DMS153 treated with DMSO at 0.1 percent for 48 hours (cell line): ENCODE data around the gene CABP7.
A peak's percentile ranks its signal among the peaks of the same experiment; 100 is the strongest.

Experiments used
- DNase-seq: peaks from one replicate; lab custom pipeline; 2025; ENCODE audit not compliant: unreplicated experiment; lab: John Stamatoyannopoulos, UW

CABP7 gene

DNA sequence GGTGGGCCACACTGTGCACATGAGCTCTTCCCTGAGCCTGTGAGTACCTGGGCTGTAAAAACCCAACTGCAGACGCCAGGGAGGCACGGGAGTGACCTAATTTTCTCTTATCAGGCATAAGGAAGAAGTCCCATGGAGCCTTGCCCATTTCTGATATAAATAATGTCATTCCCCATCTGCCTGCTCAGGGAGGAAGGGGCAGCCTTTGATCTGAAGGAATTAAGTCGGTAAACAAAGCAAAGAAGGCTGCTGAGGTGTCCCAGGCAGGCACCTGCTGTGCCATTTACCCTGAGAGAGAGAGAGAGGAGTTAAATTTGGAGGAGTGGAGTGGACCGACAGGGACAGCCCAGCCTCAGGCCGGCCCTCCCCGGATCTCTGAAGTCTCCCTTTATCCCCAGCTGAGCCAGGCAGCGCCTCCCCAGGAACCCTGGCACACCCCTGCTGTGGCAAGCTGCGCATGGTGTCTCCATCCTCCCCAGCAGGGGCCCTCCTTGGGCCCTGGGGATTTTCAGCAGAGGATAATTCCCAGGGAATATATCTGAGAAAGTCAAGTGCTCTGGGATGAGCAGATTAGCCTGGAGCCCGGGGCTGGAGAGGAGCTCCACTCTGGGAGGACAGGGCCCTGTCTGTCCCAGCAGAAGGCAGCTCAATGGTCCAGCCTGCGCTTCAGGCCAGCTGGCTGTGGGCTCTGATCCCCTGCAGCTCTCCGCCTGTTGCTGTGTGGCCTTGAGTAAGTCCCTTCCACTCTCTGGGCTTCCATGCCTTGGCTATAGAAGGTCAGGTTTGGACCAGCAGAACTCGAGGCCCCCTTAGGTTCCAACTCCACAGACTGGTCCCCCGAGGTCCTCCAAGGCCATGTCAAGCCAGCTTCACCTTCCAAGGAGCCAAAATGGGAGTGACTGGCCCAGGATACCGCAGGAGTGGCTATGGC is 17.5 kb upstream of the CABP7 start:
- peak; percentile 64 for DNase-seq

DNA sequence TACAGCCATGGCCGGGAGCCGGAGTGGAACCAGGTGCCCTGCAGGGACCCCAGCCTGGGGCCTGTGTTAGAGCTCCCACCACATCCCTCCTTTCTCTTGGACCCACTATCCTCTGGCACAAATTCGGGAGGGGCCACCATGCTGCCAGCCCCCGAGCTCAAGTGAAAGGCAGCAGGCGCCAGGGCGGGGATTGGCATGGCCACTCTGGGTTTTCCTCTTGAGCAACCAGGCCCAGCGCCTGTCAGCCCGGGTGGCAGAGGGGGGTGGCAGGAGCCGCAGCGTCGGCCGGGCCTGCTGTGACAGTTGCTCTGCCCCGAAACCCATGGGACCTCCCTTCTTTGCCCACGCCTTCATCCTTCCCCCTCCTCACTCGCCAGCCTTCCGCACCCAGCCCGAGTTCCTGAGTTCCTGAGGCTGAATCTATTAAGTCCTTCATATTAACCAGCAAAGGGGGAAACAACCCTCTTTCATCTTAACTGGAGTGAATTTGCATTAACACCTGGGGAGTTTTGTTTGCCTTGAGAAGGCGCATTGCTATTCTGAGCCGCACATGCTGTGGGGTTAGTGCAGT is 16.8 kb upstream of the CABP7 start:
- peak; percentile 68 for DNase-seq

DNA sequence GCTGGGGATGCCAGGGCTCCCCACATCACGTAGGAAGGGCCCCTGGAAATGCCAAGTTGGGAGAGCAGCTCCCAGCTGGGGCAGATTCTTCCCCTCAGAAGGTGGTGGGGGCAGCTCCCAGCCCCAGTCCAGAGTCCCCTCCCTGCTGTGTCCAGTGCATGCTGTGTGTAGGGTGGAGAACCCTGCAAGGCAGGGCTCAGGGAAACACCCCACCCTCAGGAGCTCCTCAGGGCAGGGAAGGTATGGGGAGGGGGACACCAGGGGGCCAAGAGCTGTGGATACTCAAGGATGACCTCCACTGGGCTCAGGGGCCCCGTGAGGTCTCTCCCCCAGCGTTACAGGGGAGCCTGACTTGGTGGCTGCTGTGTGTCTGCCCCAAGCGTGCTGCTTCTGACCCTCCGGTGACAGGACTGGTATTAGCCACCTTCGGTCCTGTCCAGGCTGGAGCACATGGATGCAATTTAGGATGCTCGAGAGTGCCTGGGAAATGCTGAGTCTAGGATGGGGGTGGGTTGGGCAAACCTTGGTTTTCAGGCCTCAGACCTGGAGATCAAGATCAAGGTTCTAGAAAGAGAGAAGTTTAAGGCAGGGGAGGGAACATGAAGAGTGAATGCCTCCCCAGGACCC is 16.1 kb upstream of the CABP7 start:
- DNase-seq = no peak

DNA sequence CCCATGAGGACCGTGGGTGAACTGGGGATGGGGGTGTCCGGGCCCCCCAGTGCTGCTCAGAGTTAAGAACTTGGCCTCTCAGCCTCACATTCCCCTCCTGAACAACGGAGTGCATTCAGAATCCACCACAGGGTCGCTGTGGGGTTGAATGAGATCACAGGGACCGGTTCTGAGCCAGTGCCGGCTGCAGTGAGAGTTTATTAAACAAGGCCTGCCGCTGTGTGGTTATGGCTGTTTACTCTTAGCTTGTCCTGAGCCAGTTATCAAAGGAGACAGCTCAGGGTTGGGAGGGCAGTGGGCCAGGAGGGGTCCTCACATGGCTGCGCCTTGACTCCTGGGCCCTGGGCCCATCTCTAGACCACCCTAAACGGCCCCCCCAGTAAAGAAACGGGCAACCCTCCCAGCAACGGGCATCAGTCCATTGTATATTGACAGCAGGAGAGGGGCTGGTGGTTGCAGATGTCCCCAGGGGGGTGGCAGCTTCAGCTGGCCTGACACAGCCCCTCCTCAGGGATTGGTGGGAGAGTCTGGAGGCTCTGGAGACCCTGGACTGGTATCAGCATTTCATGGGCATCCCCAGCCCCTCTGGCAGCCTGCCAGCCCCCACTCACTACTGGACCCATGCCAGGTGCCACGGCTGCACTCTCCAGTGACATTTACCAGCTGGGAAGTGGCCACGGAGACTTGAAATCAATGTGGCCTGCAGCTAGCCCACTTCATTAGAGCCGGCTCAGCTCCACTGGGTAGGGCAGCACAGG is 15.1 kb upstream of the CABP7 start:
- peak; percentile 50 for DNase-seq

DNA sequence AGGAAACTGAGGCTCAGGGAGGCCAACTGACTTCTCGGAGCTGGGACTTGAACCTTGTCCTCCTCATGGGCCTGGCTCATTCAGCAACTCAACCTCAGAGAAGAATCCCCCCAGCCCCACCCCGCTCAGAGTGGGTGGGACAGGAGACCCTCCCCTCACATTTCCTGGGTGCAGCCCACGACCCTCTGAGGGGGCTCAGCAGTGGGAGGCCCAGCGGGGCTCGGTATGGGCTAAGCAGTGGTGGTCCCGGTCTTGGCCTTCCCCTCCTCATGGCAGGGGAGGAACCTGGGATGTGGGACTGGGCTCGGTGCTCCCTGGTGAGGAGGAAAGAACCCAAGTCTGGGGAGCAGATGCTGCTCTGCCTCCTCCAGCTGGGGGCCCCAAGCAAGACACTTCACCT is 14.2 kb upstream of the CABP7 start:
- no peak for DNase-seq

DNA sequence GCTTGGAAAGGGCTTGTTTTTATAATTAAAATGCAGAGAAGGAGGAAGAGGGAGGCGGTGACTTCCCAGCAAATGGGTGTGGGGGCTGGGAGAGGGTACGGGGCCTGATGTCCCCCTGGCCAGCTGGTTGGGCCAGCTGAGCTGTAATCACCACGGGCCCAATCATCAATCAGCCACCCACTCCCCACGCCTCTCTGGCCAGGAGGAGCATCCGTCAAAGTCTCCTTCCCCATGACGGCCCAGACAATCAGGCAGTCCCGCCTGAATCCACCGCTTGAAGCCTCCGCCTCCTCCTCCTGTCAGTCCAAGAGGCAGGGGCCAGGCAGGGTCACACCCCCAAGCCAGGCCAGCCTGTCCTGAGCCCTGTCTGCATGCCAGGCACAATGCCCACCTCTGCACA is 13.3 kb upstream of the CABP7 start:
- no peak for DNase-seq

DNA sequence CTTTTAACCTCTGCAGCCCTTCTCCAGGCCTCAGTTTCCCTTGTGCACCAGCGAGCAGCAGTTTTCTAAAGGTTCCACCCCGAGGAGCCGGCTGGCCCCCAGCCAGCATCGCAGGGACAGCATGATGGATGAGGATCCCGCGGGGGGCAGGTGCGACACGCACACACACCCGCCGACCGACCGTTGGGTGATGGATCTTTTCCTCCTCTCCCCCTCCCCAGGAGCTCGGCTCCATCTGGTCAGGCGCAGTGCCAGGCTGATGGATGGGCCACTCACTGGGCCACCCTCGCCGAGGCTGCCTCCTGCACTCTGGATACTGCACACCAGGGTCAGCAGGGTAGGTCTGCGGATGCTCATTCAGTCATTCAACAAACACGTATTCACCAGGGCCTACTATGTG is 12.8 kb upstream of the CABP7 start:
- no peak for DNase-seq

DNA sequence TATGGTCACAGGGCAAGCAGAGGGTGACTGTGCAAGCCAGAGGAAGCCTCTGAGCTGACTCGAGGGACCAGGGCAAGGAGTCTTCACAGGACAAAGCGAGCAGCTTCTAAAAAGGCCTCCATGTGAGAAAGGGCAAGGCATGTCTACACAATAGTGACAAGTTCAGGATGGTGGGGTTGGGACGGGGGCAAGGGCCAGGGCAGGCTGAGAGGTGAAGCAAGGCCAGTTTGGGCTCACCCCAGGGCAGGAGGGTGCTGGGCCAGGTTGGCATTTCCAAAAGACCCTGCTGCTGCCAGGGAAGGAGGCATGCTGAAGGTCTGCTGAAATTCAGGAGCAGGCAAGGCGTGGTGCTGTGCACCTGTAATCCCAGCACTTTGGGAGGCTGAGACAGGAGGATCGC is 12.3 kb upstream of the CABP7 start:
- no peak for DNase-seq

DNA sequence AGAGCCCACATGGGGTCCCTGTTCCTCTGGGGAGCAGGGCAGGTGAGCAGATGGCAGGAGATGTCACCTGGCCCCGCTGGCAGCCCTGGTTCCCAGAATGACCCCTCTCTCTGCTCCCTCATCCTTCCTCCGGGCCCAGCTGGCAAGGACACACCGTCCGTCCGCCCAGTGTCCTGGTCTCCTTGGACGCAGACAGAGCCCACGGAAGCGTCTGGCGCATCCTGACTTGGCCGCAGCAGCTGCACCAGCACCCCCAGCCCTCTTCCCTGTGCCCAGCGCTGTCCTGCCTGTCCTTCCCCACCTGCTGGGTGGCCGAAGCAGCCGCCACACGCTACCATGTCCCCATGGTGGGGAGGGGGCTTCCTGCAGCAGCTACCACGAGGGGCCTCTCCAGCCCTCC is 9.6 kb upstream of the CABP7 start:
- no peak for DNase-seq

DNA sequence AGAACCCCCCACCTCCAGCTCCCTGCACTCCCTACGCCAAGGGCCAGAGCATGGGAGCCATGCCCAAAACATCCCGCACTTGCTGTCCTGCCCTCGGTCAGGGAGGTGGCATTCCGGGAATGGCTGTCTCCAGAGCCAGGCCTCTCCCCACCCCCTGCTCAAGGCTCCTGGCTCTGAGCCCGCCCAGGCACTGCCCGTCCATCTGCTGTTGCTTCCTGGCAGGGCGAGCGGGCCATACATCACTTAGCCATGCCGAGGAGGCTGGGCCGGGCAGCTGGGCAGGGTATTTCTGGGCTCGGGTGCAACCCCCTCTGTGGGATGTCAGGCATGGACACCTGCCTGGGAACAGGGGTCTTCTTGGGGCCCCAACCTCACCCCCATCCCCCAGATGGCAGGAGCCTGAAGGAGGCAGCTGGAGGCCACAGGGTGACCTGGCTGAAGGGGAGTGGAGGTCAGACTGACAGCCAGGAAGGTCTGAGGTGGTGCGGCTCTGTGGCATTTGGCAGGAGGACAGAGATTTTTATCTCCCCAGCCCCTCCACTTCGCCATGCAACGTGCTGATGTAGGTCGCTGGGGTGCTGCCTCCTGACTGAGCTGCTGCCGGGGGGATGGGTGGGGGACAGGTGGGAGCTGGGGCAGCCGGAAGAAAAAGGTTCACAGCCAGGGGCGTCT is 8.7 kb upstream of the CABP7 start:
- no peak for DNase-seq

DNA sequence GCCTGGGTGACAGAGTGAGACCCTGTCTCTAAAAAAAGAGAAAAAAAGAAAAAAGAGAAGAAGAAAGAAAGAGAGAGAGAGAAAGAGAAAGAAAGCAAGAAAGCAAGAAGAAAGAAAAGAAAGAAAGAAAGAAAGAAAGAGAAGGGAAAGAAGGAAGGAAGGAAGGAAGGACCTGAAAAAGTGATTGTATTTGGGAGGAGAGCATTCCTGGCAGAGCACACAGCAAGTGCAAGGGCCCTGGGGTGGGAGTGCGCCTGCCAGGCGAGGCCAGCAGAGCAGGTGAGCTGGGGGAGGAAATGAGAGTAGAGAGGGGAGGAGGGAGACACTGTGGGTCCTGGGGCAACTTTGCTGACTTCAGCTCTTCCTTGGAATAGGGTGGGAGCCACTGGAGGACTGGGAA is 7.7 kb upstream of the CABP7 start:
- DNase-seq = no peak

DNA sequence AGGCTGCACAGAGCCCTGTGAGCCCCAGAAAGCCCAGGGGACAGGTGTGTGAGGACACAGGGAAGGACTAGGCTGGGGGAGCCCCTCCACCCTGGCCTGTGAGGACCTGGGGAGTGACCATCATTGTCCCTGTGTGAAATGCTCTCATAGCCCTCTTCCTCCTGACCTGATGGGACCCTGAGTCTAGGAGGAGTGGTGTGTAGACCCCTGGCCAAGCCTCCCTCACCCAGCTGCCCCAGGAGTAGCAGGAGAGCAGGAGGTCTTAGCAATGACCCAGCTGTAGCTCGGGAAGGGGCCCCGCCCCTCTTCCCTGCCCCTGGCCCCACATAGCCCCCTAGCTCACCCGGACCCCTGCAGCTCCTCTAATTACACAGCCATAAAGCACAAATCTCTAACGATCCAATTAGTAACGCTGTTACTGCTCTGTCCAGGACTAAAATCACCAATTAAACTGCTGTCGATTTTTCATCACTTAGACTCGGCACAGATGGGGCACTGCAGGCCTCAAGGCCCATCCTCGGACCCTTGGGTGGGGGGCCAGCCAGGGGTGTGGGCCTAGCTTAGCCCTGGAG is 6.6 kb upstream of the CABP7 start:
- DNase-seq = no peak

DNA sequence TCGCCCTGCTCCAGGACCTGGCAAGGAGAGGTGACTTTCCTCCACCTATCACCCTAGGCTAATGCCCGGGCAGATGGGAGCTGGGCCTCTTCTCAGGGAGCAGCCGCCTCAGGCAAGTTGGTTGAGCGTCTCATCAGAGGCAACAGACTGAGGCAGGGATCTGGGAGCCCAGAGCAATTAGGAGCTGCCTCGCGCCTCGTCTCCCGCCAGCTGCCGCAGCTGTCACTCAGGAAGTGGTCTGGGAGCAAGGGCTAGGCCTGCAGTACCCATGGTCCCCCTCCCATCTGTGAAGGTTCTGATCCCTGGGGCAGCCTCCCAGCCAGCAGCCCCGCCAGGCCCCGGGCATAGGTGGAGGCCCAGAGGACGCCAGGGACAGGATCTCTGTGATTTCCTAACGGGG is 4.6 kb upstream of the CABP7 start:
- DNase-seq = peak; percentile 40

DNA sequence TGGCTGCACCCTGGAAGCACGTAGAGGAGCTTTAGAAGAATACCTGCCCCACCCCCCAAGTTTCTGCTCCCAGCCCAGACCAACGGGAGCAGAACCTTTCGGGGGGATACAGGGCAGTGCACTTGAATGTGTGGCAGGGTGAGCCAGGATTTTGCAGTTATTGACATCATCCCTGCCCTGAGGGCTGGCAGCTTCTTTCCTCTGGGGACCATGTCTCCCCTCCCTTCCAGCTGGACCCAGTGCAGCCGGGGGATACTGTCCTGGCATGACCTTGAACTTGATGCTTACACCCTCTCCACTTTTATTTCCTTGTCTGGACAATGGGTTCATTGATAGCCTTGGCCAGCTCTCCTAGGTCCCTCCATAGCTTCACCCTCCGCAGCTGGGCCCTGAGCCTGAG is 4.1 kb upstream of the CABP7 start:
- DNase-seq = no peak

DNA sequence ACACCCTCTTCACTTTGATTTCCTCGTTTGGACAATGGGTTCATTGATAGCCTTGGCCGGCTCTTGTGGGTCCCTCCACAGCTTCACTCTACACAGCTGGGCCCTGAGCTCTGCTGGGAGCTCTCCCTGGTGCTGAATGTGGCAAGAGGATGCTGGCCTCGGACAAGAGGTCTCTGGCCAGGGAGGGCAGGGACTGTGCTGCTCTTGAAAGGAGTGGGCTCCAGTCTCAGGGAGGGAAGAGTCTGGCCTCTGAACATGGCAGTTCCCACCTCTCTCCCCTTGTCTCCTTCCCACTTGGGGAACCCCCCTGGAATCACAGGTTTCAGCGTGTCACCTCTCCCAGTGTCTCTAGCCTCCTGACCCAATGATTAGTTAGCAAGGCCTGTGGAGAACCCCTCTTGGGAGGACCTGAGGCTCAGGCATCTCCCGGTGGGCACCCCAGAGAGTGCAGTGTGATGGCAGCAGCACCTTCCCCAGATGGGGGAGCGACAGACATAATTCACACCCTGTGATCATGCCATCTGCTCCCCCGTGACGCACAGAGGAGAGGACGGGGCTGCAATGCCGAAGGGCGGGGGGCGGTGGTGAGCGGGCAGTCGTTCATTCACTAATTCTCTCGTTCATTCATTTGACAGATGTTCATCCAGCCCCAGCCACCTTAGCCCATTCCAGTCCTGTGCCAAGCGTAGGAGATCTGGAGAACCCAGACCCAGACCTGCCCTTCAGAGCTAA is 2.8 kb upstream of the CABP7 start:
- DNase-seq = no peak

DNA sequence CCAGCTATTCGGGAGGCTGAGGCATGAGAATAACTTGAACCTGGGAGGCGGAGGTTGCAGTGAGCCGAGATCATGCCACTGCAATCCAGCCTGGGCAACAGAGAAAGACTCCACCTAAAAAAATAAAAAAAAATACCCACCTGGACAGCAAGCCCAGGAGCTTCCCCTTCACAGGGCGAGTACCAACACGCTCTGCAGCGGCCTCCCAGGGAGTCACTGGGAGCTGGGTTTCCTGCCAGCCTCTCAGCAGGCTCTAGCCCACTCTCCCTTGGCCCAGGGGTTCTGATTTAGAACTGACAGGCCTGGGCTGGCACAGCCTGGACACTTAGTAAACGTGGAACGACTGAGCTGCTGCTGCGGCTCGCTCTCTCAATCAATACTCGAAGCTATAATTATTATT is 2.0 kb upstream of the CABP7 start:
- peak; percentile 50 for DNase-seq

DNA sequence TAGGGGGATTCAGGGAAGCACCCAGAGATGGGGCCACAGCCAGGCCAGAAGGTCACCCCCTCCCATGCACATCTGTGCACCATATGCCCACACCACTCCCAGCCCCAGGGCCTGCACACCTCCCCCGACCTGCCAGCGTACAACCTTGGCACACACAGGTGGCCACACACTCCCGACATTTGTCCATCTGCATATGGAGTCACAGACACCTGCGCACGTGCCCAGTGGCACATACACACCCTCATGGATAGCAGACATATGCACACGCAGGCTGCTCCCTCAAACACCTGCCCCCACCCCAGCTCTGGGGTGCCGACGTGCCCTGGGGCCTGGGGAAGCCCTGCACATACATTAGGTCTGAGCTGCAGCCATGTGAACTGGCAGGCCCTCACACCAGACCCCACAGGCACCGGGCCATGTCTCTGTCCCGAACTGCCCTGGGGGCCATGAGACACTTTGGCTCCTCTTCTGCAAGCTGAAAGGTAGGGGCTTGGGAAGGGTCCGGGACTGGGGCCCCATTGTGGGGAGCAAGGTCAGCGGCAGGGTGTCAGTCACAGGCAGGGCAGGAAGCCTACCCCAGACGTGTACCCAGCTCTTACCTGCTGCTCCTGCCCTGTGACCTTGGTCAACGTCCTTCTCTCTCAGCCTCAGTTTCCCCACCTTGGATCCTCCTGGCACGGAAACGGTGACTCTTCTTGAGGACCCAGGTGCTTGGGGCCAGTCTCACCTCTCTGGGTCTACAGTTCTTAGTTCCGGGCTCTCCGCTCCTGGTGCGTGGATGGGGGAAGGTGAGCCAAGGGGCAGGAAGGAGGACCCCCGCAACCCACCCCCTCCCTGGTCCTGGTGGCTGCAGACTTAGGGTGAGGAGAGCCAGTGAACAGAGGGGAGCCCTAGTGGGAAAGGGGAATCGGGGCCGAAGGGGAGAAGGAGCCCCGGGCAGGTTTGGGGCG is 579 bp upstream of the CABP7 start:
- no peak for DNase-seq

DNA sequence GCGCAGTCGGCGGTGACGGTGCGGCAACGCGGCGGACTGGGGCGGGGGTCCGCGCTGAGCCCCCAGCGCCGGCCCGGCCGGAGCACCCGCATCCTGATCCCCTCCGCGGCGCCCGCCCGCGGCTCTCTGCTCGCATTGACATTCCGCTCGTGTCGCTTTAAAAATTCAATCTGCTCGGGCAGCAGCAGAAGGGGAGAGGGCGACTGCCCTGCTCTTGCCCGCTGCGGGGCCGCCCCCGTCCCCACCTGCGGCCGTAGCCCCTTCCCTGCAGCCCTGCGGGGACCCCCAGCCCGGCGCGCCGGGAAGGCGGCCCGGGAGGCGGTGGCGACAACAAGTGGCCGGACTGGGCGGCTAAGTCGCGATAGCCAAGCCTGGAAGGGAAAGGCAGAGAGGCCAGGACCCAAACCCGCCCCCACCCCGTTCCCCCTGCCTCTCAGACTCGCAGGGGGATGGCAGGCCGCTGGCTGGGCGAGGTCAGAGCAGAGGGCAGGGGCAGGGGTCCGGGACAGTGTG is 1.1 kb downstream of the CABP7 start:
- DNase-seq = no peak

DNA sequence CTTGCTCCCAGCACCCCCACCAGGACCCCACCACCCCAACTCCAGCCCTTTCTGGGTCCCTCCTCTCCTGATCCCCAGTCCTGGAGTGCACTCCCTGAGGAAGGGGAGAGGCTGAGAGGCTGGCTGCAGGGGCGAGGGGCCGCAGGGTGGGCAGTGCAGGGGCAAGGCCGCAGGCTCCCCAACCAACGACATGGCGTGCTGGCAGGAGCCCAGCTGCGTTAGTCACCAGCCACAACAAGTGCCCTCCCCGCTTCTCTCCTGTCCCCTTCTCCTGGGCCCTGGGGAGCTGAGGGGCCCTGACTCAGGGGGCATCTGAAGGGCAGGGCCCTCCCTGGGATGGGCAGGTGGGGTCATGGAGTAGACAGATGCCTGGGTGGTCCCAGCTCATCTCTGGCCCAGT is 2.3 kb downstream of the CABP7 start:
- DNase-seq = no peak
